Fibroblast of lung (primary cell): Measurements from ENCODE around the gene MILR1.

Experiments
- EZH2 ChIP-seq: IDR thresholded peaks from 2 replicates; pipeline ENCODE4 v1.5.1; 2012; ENCODE audit warnings: low read length, control low read depth, mild to moderate bottlenecking; ENCODE audit errors: missing control alignments
- TF ChIP-seq, protein P1 (sequence below), 2 donors: IDR thresholded peaks in 1 of 2; conservative IDR thresholded peaks in 1 of 2; 1 replicate in 1 of 2; 2 replicates in 1 of 2; pipeline ENCODE4 v1.5.1; 2011 to 2012; ENCODE audit warnings: low read length in 2 of 2, control low read depth in 1 of 2, inconsistent platforms in 1 of 2, low read depth in 1 of 2, mild to moderate bottlenecking in 1 of 2

DNA sequence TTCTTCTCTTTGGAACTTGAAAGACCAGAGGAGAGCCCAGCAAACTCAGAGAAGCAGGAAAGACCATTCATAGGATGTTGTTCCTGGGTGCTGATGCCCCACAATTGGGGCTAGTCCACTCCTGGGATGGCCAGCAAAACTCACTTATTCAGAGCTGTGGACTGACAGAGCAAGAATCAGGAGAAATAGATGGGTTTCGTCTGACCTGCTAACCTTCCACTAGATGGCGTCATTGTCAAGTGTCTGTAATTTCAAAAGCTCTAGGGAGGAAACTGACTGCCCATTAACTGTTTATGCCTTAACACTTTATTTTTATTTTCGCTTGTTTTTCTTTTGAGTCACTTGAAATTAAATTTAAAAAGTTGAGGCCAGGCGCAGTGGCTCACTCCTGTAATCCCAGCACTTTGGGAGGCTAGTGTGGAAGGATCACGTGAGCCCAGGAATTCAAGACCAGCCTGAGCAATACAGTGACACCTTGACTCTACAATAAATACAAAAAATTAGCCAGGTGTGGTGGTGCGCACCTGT is 28.7 kb upstream of the MILR1 start:
- TF ChIP-seq, protein P1, sequence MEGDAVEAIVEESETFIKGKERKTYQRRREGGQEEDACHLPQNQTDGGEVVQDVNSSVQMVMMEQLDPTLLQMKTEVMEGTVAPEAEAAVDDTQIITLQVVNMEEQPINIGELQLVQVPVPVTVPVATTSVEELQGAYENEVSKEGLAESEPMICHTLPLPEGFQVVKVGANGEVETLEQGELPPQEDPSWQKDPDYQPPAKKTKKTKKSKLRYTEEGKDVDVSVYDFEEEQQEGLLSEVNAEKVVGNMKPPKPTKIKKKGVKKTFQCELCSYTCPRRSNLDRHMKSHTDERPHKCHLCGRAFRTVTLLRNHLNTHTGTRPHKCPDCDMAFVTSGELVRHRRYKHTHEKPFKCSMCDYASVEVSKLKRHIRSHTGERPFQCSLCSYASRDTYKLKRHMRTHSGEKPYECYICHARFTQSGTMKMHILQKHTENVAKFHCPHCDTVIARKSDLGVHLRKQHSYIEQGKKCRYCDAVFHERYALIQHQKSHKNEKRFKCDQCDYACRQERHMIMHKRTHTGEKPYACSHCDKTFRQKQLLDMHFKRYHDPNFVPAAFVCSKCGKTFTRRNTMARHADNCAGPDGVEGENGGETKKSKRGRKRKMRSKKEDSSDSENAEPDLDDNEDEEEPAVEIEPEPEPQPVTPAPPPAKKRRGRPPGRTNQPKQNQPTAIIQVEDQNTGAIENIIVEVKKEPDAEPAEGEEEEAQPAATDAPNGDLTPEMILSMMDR (conservative IDR thresholded peaks at IDR 0.05 in 1 of 2, IDR thresholded peaks at IDR 0.05 in 1 of 2; ENCODE audit: low read depth in 1 of 2, low read length in 2 of 2): peak; percentile 74 to 78
- TF ChIP-seq EZH2: no peak
